Mucosa of descending colon (tissue), 3 donors: ENCODE measurements around the gene SCN8A. TPM values are rescaled to one million over a fixed set of nuclear protein-coding genes. Genes with fewer than 3 reads are reported as not detected.

ENCODE experiments used
- ATAC-seq: fragments of 200-7000 bp; cut with Tn5 transposase; one replicate; pipeline ENCODE4 v1.9.1; 2020; ENCODE audit warnings: mild to moderate bottlenecking, moderate library complexity
- DNase-seq, 3 donors: peaks; one replicate each; pipeline ENCODE4 v3.0.0-alpha.2; 2020
- H3K36me3 ChIP-seq: fragments of 200-600 bp; one replicate; pipeline ENCODE4 v1.8.0; 2021; ENCODE audit warnings: low read depth, mild to moderate bottlenecking
- H3K4me1 ChIP-seq: fragments of 200-600 bp; one replicate; pipeline ENCODE4 v1.8.0; 2021; ENCODE audit warnings: low read depth, mild to moderate bottlenecking
- H3K4me3 ChIP-seq: fragments of 200-600 bp; one replicate; pipeline ENCODE4 v1.8.0; 2021; ENCODE audit warnings: mild to moderate bottlenecking
- H3K9me3 ChIP-seq: fragments of 200-600 bp; one replicate; pipeline ENCODE4 v1.8.0; 2021; ENCODE audit warnings: mild to moderate bottlenecking
- CTCF ChIP-seq: fragments of 200-600 bp; IDR thresholded peaks from one replicate; pipeline ENCODE4 v1.8.0; 2022; ENCODE audit warnings: antibody characterized with exemption, mild to moderate bottlenecking
- intact Hi-C, 2 donors: fragments of 100-400 bp; cut with DNase I in 1 of 2; cut with micrococcal nuclease in 1 of 2; formaldehyde crosslinking; loops; one replicate each; pipeline versions ENCODE4 v1.11.0 to v1.11.1; 2022; cut with DNase I, micrococcal nuclease
- total RNA-seq, 3 donors: library from RNA; stranded (reverse); fragmentation: NEBNext Ultra II Directional in 2 of 3; extraction: Animal tissue kit (Norgen Biotek cat#: 25700) in 2 of 3; gene quantifications; one replicate each; pipeline versions ENCODE4 v1.2.1 to v1.2.4, GENCODE V29; 2021 to 2023
- donor health status: DM: no; HTN: no; CAD: no; lungs with moderate emphysema.
- donor health status: DM: no; HTN: no; CAD: no.
- donor health status: DM: no; HTN: yes; CAD: no.

The SCN8A gene
- total RNA-seq, 3 donors from 2014 or later: 2.7 to 5.2 (median 3.6) TPM

GRCh38 chr12:51683763-51684357 lies 92.8 kb downstream of the SCN8A start:
- intact Hi-C loops: no loop called here
- Histone ChIP-seq H3K36me3 (no peaks in the 10 kb centered on the region), H3K4me3 (no peak overlapping the region), H3K9me3 (no peaks in the 10 kb centered on the region), H3K4me1 (peaks cover 11% of the 10 kb centered on the region)
- DNase-seq (peak in 1 of 3 donors; percentile 24), ATAC-seq (peak; percentile 54)
- no peak for TF ChIP-seq CTCF

GRCh38 chr12:51686727-51687126 lies 95.7 kb downstream of the SCN8A start:
- no peak overlapping the region for H3K4me3 ChIP-seq
- peaks cover 11% of the 10 kb centered on the region for H3K4me1 ChIP-seq
- DNase-seq (no peak), ATAC-seq (peak; percentile 40)
- TF ChIP-seq CTCF: no peak
- H3K36me3 ChIP-seq: no peaks in the 10 kb centered on the region
- no peaks in the 10 kb centered on the region for H3K9me3 ChIP-seq
- intact Hi-C loops: no loop called here

GRCh38 chr12:51687177-51687576 lies 96.1 kb downstream of the SCN8A start:
- H3K4me1 ChIP-seq: peaks cover 11% of the 10 kb centered on the region
- DNase-seq: peak in 1 of 3 donors; percentile 45
- TF ChIP-seq CTCF: no peak
- no peaks in the 10 kb centered on the region for H3K9me3 ChIP-seq
- H3K4me3 ChIP-seq: no peak overlapping the region
- no peaks in the 10 kb centered on the region for H3K36me3 ChIP-seq
- ATAC-seq: peak; percentile 92
- intact Hi-C loops: no loop called here

- no peak for DNase-seq
- peaks cover 11% of the 10 kb centered on the region for H3K4me1 ChIP-seq
- intact Hi-C loops: no loop called here
These were observed 96.6 kb downstream of the SCN8A start for GRCh38 chr12:51687614-51688013.

GRCh38 chr12:51689983-51690382 lies 99.0 kb downstream of the SCN8A start:
- H3K4me1 ChIP-seq: peaks cover 5% of the 10 kb centered on the region
- intact Hi-C loops: no loop called here
- TF ChIP-seq CTCF: no peak
- DNase-seq: no peak
- no peaks in the 10 kb centered on the region for H3K9me3 ChIP-seq
- no peak overlapping the region for H3K4me3 ChIP-seq
- ATAC-seq: no peak
- H3K36me3 ChIP-seq: no peaks in the 10 kb centered on the region

More at GRCh38 chr12:51687614-51688013, 96.6 kb downstream of the SCN8A start:
- Histone ChIP-seq H3K9me3 (no peaks in the 10 kb centered on the region), H3K36me3 (no peaks in the 10 kb centered on the region), H3K4me3 (no peak overlapping the region)
- TF ChIP-seq CTCF: no peak
- peak; percentile 48 for ATAC-seq

GRCh38 chr12:51692016-51692415 lies 101.0 kb downstream of the SCN8A start:
- Histone ChIP-seq H3K9me3 (no peaks in the 10 kb centered on the region), H3K4me3 (no peak overlapping the region), H3K36me3 (no peaks in the 10 kb centered on the region), H3K4me1 (peaks cover 5% of the 10 kb centered on the region)
- no peak for ATAC-seq
- intact Hi-C loops: no loop called here
- TF ChIP-seq CTCF: no peak
- DNase-seq: no peak
